Kidney (tissue), 14 donors: ENCODE results near the gene POLR3E. TPM values are rescaled to one million over a fixed set of nuclear protein-coding genes. Genes with fewer than 3 reads are reported as not detected.

ENCODE experiments used
- DNase-seq, 5 donors: peaks; one replicate each; pipeline ENCODE4 v3.0.0-alpha.2; 2013 to 2020
- FAIRE-seq: peaks from 2 replicates; lab custom pipeline; 2012; peaks lifted over from hg19 to GRCh38; lab: Jason Lieb, UNC
- H3K27ac ChIP-seq, 2 donors: one replicate each; pipeline ENCODE4 v1.7.0; 2013; ENCODE audit warnings: low read depth in 2 of 2, low read length in 2 of 2, inconsistent platforms in 1 of 2
- H3K27me3 ChIP-seq: one replicate; pipeline ENCODE4 v1.7.1; 2013; ENCODE audit warnings: low read length, inconsistent platforms; ENCODE audit not compliant: control insufficient read depth, insufficient read depth
- H3K36me3 ChIP-seq, 3 donors: one replicate each; pipeline versions ENCODE4 v1.7.0 to v1.7.1; 2013; ENCODE audit warnings: low read length in 3 of 3, control low read depth in 1 of 3, inconsistent platforms in 1 of 3; ENCODE audit not compliant: insufficient read depth in 3 of 3, control insufficient read depth in 2 of 3
- H3K4me1 ChIP-seq, 3 donors: one replicate each; pipeline versions ENCODE4 v1.7.0 to v1.7.1; 2013; ENCODE audit warnings: low read length in 3 of 3, inconsistent platforms in 1 of 3, low read depth in 1 of 3; ENCODE audit not compliant: control insufficient read depth in 2 of 3, insufficient read depth in 2 of 3
- H3K4me3 ChIP-seq, 3 donors: one replicate each; pipeline versions ENCODE4 v1.7.0 to v1.8.1; 2013; ENCODE audit warnings: low read length in 3 of 3, control low read depth in 1 of 3, inconsistent platforms in 1 of 3
- H3K9ac ChIP-seq, 3 donors: one replicate each; pipeline versions ENCODE4 v1.7.0 to v1.7.1; 2013; ENCODE audit warnings: low read length in 3 of 3, control low read depth in 1 of 3, inconsistent platforms in 1 of 3
- H3K9me3 ChIP-seq, 3 donors: one replicate each; pipeline versions ENCODE4 v1.7.0 to v1.7.1; 2013; ENCODE audit warnings: low read length in 3 of 3, control low read depth in 1 of 3, inconsistent platforms in 1 of 3; ENCODE audit not compliant: control insufficient read depth in 2 of 3, insufficient read depth in 1 of 3
- intact Hi-C: fragments of 100-400 bp; cut with DNase I; formaldehyde crosslinking; loops from one replicate; pipeline ENCODE4 v1.11.1; 2022
- polyA plus RNA-seq: library from polyadenylated mRNA; stranded (reverse); fragments of 350-450 nt; fragmentation: Illumina TruSeq; extraction: RNeasy Lipid Tissue Mini Kit (QIAGEN cat#74804); gene quantifications from one replicate; pipeline ENCODE4 v1.2.3, GENCODE V29; 2014; ENCODE audit warnings: low read depth, low replicate concordance; ENCODE audit not compliant: insufficient read depth
- total RNA-seq: library from RNA; stranded (reverse); fragmentation: NEBNext Ultra II Directional; extraction: Animal tissue kit (Norgen Biotek cat#: 25700); gene quantifications from one replicate; pipeline ENCODE4 v1.2.1, GENCODE V29; 2021
- TF ChIP-seq, protein P1 (sequence below): IDR thresholded peaks from 3 replicates; pipeline ENCODE4 v1.5.1; 2012; ENCODE audit warnings: mild to moderate bottlenecking, moderate library complexity, borderline replicate concordance; ENCODE audit not compliant: insufficient read depth; ENCODE audit errors: extremely low read depth
- donor health status: control.
- donor health status: control.
- donor health status: control.
- donor health status: control.
- donor health status: control.
- donor health status: DM: yes; HTN: yes; CAD: no.
- donor health status: Normal renal cell carcinoma (clear cell type).

The POLR3E gene
- total and polyA plus RNA-seq, 2 donors from 2014 or later = 21.3 to 41.4 TPM

DNA sequence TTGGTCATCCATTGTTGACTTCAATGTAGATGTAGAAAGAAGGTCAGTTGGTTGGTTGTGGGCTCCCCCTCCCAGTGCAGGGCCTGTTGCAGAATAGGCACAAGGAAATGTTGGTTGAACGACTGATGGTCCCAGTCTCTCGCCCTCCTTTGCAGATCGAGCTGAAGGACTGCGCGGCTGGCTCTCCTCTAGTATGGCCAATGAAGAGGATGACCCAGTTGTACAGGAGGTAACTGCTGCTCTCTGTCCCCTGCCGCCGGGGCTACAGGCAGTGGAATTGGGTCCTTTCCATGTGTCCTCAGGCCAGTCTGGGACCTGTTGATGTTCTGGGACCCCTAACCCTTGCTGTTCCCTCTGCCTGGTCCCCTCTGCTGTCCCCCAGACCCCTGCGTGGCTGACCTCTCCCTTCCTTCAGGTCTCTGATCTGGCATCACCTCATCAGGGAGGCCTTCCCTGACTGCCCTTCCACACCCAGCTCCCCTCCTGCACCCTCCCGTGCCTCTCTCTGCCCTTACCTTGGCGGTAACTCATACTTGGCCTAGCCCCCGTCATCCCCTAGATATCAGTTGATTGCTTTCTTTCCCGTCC lies 5.7 kb downstream of the POLR3E start:
- H3K27me3 ChIP-seq = no peaks in the 10 kb centered on the region
- H3K36me3 ChIP-seq = peaks cover 0 to 38% (median 8%) of the 10 kb centered on the region in 3 donors
- TF ChIP-seq, protein P1, sequence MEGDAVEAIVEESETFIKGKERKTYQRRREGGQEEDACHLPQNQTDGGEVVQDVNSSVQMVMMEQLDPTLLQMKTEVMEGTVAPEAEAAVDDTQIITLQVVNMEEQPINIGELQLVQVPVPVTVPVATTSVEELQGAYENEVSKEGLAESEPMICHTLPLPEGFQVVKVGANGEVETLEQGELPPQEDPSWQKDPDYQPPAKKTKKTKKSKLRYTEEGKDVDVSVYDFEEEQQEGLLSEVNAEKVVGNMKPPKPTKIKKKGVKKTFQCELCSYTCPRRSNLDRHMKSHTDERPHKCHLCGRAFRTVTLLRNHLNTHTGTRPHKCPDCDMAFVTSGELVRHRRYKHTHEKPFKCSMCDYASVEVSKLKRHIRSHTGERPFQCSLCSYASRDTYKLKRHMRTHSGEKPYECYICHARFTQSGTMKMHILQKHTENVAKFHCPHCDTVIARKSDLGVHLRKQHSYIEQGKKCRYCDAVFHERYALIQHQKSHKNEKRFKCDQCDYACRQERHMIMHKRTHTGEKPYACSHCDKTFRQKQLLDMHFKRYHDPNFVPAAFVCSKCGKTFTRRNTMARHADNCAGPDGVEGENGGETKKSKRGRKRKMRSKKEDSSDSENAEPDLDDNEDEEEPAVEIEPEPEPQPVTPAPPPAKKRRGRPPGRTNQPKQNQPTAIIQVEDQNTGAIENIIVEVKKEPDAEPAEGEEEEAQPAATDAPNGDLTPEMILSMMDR = no peak
- H3K27ac ChIP-seq = no peak overlapping the region
- no peaks in the 10 kb centered on the region for H3K9me3 ChIP-seq
- no peak overlapping the region for H3K9ac ChIP-seq
- peaks cover 0 to 12% (median 5%) of the 10 kb centered on the region in 3 donors for H3K4me1 ChIP-seq
- DNase-seq = peak in 1 of 5 donors; percentile 51
- FAIRE-seq = no peak
- intact Hi-C loops = no loop called here
- H3K4me3 ChIP-seq = no peak overlapping the region

DNA sequence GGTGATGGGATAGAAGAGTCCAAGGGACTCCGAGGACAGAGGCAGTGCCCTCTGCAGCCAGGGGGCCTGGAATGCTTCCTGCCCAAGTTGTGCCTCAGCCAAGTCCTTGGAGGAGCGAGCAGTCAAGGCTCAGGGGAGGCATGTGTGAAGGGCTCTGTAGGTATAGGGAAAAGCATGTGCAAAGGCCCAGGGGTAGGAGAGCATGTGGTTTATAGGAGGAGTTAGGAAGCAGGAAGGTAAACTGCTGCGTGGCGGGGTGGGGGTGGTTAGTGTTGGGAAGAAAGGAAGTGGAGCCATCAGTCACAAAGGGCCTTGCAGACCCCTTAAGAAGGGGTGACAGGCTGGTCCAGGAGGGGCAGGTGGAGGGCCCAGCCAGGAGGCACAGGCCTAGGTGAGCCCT lies 7.2 kb downstream of the POLR3E start:
- TF ChIP-seq, protein P1 = no peak
- intact Hi-C loops = no loop called here
- Histone ChIP-seq H3K27ac (no peak overlapping the region), H3K9ac (no peak overlapping the region), H3K36me3 (peaks cover 0 to 49% (median 16%) of the 10 kb centered on the region in 3 donors), H3K27me3 (no peaks in the 10 kb centered on the region), H3K4me3 (no peak overlapping the region), H3K9me3 (no peaks in the 10 kb centered on the region), H3K4me1 (peaks cover 0 to 7% (median 2%) of the 10 kb centered on the region in 3 donors)
- DNase-seq (peak in 1 of 5 donors; percentile 43), FAIRE-seq (no peak)

DNA sequence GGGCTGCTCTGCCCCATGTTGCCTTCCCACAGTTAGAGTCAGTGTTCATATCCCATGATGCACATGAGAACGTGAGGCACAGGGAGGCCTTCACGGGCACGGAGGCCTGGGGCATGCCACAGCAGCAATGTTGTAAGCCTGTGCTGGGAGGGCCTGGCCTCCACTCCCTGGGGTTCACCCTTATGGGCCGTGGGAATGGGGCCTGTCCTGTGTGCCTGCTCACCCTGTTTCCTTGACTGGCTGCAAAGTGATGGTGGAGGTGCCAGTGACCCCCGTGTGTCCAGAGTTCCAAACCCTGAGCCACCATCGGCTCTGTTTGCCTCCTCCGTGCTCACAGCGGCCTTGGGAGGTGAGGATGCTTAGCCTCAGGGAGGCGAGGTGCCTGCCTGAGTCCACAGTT lies 9.6 kb downstream of the POLR3E start:
- peak in 1 of 5 donors; percentile 59 for DNase-seq
- no peaks in the 10 kb centered on the region for H3K27me3 ChIP-seq
- TF ChIP-seq, protein P1 = no peak
- H3K27ac ChIP-seq = no peak overlapping the region
- H3K9me3 ChIP-seq = no peaks in the 10 kb centered on the region
- no peak overlapping the region for H3K4me3 ChIP-seq
- no peak for FAIRE-seq
- H3K9ac ChIP-seq = no peak overlapping the region
- intact Hi-C loops = no loop called here
- H3K4me1 ChIP-seq = no peaks in the 10 kb centered on the region
- peaks cover 5 to 58% (median 22%) of the 10 kb centered on the region in 3 donors for H3K36me3 ChIP-seq
